ENCODE measurements around the gene RFNG.
A peak's percentile ranks its signal among the peaks of the same experiment; 100 is the strongest.

- TF ChIP-seq, protein P1, sequence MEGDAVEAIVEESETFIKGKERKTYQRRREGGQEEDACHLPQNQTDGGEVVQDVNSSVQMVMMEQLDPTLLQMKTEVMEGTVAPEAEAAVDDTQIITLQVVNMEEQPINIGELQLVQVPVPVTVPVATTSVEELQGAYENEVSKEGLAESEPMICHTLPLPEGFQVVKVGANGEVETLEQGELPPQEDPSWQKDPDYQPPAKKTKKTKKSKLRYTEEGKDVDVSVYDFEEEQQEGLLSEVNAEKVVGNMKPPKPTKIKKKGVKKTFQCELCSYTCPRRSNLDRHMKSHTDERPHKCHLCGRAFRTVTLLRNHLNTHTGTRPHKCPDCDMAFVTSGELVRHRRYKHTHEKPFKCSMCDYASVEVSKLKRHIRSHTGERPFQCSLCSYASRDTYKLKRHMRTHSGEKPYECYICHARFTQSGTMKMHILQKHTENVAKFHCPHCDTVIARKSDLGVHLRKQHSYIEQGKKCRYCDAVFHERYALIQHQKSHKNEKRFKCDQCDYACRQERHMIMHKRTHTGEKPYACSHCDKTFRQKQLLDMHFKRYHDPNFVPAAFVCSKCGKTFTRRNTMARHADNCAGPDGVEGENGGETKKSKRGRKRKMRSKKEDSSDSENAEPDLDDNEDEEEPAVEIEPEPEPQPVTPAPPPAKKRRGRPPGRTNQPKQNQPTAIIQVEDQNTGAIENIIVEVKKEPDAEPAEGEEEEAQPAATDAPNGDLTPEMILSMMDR (IDR thresholded peaks at IDR 0.05): peak; percentile 96
- TF ChIP-seq ZFX (IDR thresholded peaks at IDR 0.05; ENCODE audit: borderline replicate concordance): no peak
These were observed 14.3 kb downstream of the RFNG start, which contains the start of gene DCXR for GRCh38 chr17:82037092-82037888.
